Fibroblast of lung (primary cell): Measurements from ENCODE around the gene ALG8. TPM values are rescaled to one million over a fixed set of nuclear protein-coding genes. Genes with fewer than 3 reads are reported as not detected.

Source experiments
- DNase-seq, 2 donors: peaks; one replicate each; pipeline versions ENCODE4 v3.0.0 to v3.0.0-alpha.2; 2010; ENCODE audit warnings: low read depth in 2 of 2
- H2AFZ ChIP-seq: 2 replicates; pipeline ENCODE4 v1.5.1; 2012; ENCODE audit warnings: low read length, control low read depth, inconsistent platforms
- H3K27ac ChIP-seq: 2 replicates; pipeline ENCODE4 v1.5.1; 2011; ENCODE audit warnings: low read length, control low read depth; ENCODE audit not compliant: insufficient read depth
- H3K27me3 ChIP-seq: 2 replicates; pipeline ENCODE4 v1.5.1; 2011; ENCODE audit warnings: mild to moderate bottlenecking, low read length; ENCODE audit not compliant: control insufficient read depth, insufficient read depth
- H3K36me3 ChIP-seq: 2 replicates; pipeline ENCODE4 v1.5.1; 2011; ENCODE audit warnings: low read length; ENCODE audit not compliant: control insufficient read depth, insufficient read depth
- H3K4me1 ChIP-seq: 2 replicates; pipeline ENCODE4 v1.5.1; 2011; ENCODE audit warnings: low read length; ENCODE audit not compliant: control insufficient read depth, insufficient read depth; ENCODE audit errors: extremely low read depth
- H3K4me2 ChIP-seq: 2 replicates; pipeline ENCODE4 v1.5.1; 2011; ENCODE audit warnings: low read length, control low read depth; ENCODE audit not compliant: insufficient read depth; ENCODE audit errors: extremely low read depth
- H3K4me3 ChIP-seq, 4 experiments: fragments of 200-600 bp in 1 of 4; sonication (generic) in 1 of 4; replicated peaks in 1 of 4; 2 replicates each; pipeline ENCODE4 v1.5.1; 2011 to 2016; ENCODE audit warnings: low read length in 4 of 4, low read depth in 3 of 4, mild to moderate bottlenecking in 3 of 4, control low read depth in 2 of 4, inconsistent platforms in 1 of 4, mixed read lengths in 1 of 4; ENCODE audit not compliant: insufficient read depth in 1 of 4; ENCODE audit errors: control extremely low read depth in 1 of 4
- H3K79me2 ChIP-seq: 2 replicates; pipeline ENCODE4 v1.5.1; 2012; ENCODE audit warnings: mild to moderate bottlenecking, low read length, inconsistent platforms; ENCODE audit not compliant: control insufficient read depth, insufficient read depth
- H3K9ac ChIP-seq: 2 replicates; pipeline ENCODE4 v1.5.1; 2011; ENCODE audit warnings: mild to moderate bottlenecking, low read length, control low read depth; ENCODE audit not compliant: insufficient read depth
- H3K9me3 ChIP-seq: 2 replicates; pipeline ENCODE4 v1.5.1; 2012; ENCODE audit warnings: low read depth, low read length; ENCODE audit not compliant: control insufficient read depth, insufficient read depth
- H4K20me1 ChIP-seq: 2 replicates; pipeline ENCODE4 v1.5.1; 2011; ENCODE audit warnings: low read length; ENCODE audit not compliant: control insufficient read depth, insufficient read depth; ENCODE audit errors: extremely low read depth
- CTCF ChIP-seq, 2 donors: IDR thresholded peaks in 1 of 2; conservative IDR thresholded peaks in 1 of 2; 1 replicate in 1 of 2; 2 replicates in 1 of 2; pipeline ENCODE4 v1.5.1; 2011 to 2012; ENCODE audit warnings: low read length in 2 of 2, control low read depth in 1 of 2, inconsistent platforms in 1 of 2, low read depth in 1 of 2, mild to moderate bottlenecking in 1 of 2
- EZH2 ChIP-seq: IDR thresholded peaks from 2 replicates; pipeline ENCODE4 v1.5.1; 2012; ENCODE audit warnings: low read length, control low read depth, mild to moderate bottlenecking; ENCODE audit errors: missing control alignments
- polyA plus RNA-seq, 2 donors: library from polyadenylated mRNA; depleted of rRNA in 1 of 2; stranded (reverse) in 1 of 2; unstranded in 1 of 2; fragments of >200 nt; gene quantifications; 2 replicates each; pipeline ENCODE4 v1.2.1, GENCODE V29; 2011 to 2012; ENCODE audit warnings: missing spikeins in 1 of 2
- total RNA-seq: library from RNA; depleted of rRNA; stranded (reverse); fragments of >200 nt; gene quantifications from 2 replicates; pipeline ENCODE4 v1.2.1, GENCODE V29; 2014

The ALG8 gene
- total and polyA plus RNA-seq, 2 donors (not counting 1 experiment from before 2014, with no cell fraction given), result 33.7 to 49.6 TPM

GRCh38 chr11:78168539-78169477 lies 29.4 kb upstream of the ALG8 start:
- peak overlapping the region; percentile 94 for H3K27ac ChIP-seq
- H2AFZ ChIP-seq, result peak overlapping the region; percentile 82
- no peak overlapping the region for H3K4me3 ChIP-seq
- H4K20me1 ChIP-seq, result no peaks in the 10 kb centered on the region
- no peak for TF ChIP-seq EZH2
- TF ChIP-seq CTCF (conservative IDR thresholded peaks at IDR 0.05 in 1 of 2, IDR thresholded peaks at IDR 0.05 in 1 of 2; ENCODE audit: low read depth in 1 of 2, low read length in 2 of 2), result no peak
- H3K36me3 ChIP-seq, result peaks cover 4% of the 10 kb centered on the region
- peak; percentile 87 to 93 for DNase-seq
- H3K4me2 ChIP-seq, result peak overlapping the region; percentile 38
- no peaks in the 10 kb centered on the region for H3K9me3 ChIP-seq
- H3K4me1 ChIP-seq, result peaks cover 16% of the 10 kb centered on the region
- no peaks in the 10 kb centered on the region for H3K79me2 ChIP-seq
- H3K9ac ChIP-seq, result peak overlapping the region; percentile 67
- no peaks in the 10 kb centered on the region for H3K27me3 ChIP-seq

GRCh38 chr11:78166855-78167469 lies 27.5 kb upstream of the ALG8 start:
- no peak for DNase-seq
- Histone ChIP-seq H3K4me3 (no peak overlapping the region), H2AFZ (no peak overlapping the region), H3K9me3 (no peaks in the 10 kb centered on the region), H3K4me2 (no peak overlapping the region), H3K9ac (no peak overlapping the region), H4K20me1 (no peaks in the 10 kb centered on the region), H3K79me2 (no peaks in the 10 kb centered on the region), H3K36me3 (peaks cover 2% of the 10 kb centered on the region), H3K27ac (no peak overlapping the region), H3K4me1 (peaks cover 16% of the 10 kb centered on the region), H3K27me3 (no peaks in the 10 kb centered on the region)
- TF ChIP-seq CTCF (conservative IDR thresholded peaks at IDR 0.05 in 1 of 2, IDR thresholded peaks at IDR 0.05 in 1 of 2; ENCODE audit: low read depth in 1 of 2, low read length in 2 of 2) (no peak), EZH2 (no peak)

GRCh38 chr11:78164471-78164870 lies 25.0 kb upstream of the ALG8 start:
- TF ChIP-seq CTCF (conservative IDR thresholded peaks at IDR 0.05 in 1 of 2, IDR thresholded peaks at IDR 0.05 in 1 of 2; ENCODE audit: low read depth in 1 of 2, low read length in 2 of 2), result no peak
- no peak for TF ChIP-seq EZH2
- no peaks in the 10 kb centered on the region for H3K36me3 ChIP-seq
- no peak overlapping the region for H3K4me2 ChIP-seq
- H3K4me3 ChIP-seq, result no peak overlapping the region
- H3K79me2 ChIP-seq, result no peaks in the 10 kb centered on the region
- H3K9me3 ChIP-seq, result no peaks in the 10 kb centered on the region
- H3K9ac ChIP-seq, result no peak overlapping the region
- H4K20me1 ChIP-seq, result no peaks in the 10 kb centered on the region
- H3K4me1 ChIP-seq, result peaks cover 10% of the 10 kb centered on the region
- DNase-seq, result no peak
- H2AFZ ChIP-seq, result no peak overlapping the region
- no peak overlapping the region for H3K27ac ChIP-seq
- no peaks in the 10 kb centered on the region for H3K27me3 ChIP-seq
